Gastroesophageal sphincter (tissue), 3 donors: ENCODE results near the gene MAP7D3.

Experiments used
- CTCF ChIP-seq, 4 experiments: fragments of 200-600 bp in 2 of 4; fragments of 450-650 bp in 2 of 4; sonication (generic) in 1 of 4; IDR thresholded peaks; one replicate each; pipeline ENCODE4 v1.5.1; 2017 to 2019; ENCODE audit warnings: antibody characterized with exemption in 4 of 4, mild to moderate bottlenecking in 2 of 4, moderate library complexity in 2 of 4
- EP300 ChIP-seq: sonication (generic); formaldehyde crosslinking; IDR thresholded peaks from one replicate; pipeline ENCODE4 v1.6.1; 2017; ENCODE audit warnings: antibody characterized with exemption, mild to moderate bottlenecking
- POLR2A ChIP-seq, 2 donors: fragments of 450-650 bp; IDR thresholded peaks; one replicate each; pipeline ENCODE4 v1.6.1; 2017; ENCODE audit warnings: antibody characterized with exemption in 2 of 2, mild to moderate bottlenecking in 2 of 2, moderate library complexity in 1 of 2
- POLR2AphosphoS5 ChIP-seq: sonication (generic); formaldehyde crosslinking; IDR thresholded peaks from one replicate; pipeline ENCODE4 v1.6.1; 2017; ENCODE audit warnings: antibody characterized with exemption

- no peak for TF ChIP-seq POLR2A (IDR thresholded peaks at IDR 0.05)
- peak in 3 of 4 experiments; percentile 34 to 60 (median 39) for TF ChIP-seq CTCF (IDR thresholded peaks at IDR 0.05)
- no peak for TF ChIP-seq POLR2AphosphoS5
- no peak for TF ChIP-seq EP300
Measured at GRCh38 chrX:136166221-136166855, 84.9 kb downstream of the MAP7D3 start.
